ENCODE data around the gene TEX13B. TPM values are rescaled to one million over a fixed set of nuclear protein-coding genes. Genes with fewer than 3 reads are reported as not detected.

TEX13B gene
- total RNA-seq, 1 donor from 2014 or later = not detected

DNA sequence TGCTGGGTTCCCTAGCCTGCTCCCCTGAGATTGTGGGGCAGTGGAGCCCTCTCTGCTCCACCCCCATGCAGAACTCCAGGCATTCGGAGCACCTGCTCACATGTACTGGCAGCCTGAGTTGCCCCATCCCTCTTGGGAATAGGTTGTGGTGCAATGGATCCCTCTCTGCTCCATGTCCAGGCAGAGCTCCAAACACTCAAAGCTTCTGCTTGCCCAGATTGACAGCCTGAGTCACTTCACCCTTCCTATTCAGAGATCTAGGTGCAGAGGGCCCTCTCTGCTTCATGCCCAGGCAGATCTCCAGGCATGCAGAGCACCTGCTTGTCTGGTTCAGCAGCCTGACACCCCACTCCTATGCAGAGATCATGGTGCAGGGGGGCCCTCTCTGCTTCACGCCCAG, 18.6 kb upstream of the TEX13B start:
- TF ChIP-seq CTCF (IDR thresholded peaks at IDR 0.05; ENCODE audit: insufficient read depth, low read length, poor library complexity, severe bottlenecking) = no peak
- no peak overlapping the region for H3K4me3 ChIP-seq (ENCODE audit: low read depth, low read length)
- DNase-seq (ENCODE audit: low read depth) = no peak
- no peaks in the 10 kb centered on the region for H3K36me3 ChIP-seq (ENCODE audit: control insufficient read depth, insufficient read depth, low read length)
- H3K27me3 ChIP-seq (ENCODE audit: control insufficient read depth, insufficient read depth, low read length) = no peaks in the 10 kb centered on the region

DNA sequence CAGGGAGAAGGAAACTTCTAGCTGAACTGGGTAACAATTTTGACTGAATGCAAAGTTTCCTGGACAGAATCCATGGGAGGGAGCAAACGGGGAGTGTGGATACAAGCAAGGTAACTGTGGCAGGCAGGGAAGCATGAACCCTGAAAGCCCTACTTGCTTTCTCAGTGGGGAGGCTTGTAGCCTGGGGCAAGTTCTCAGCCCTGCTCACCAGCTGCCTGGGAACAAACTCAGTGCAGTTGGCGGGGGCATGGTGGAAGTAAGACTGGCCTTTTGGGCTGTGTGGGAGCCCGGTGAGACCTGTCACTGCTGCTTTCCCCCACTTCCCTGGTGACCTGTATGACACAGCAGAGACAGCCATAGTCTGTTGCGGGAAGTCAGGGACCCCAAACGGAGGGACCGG, 14.0 kb upstream of the TEX13B start:
- TF ChIP-seq CTCF (IDR thresholded peaks at IDR 0.05; ENCODE audit: insufficient read depth, low read length, poor library complexity, severe bottlenecking) = no peak
- no peak for DNase-seq (ENCODE audit: low read depth)
- no peaks in the 10 kb centered on the region for H3K36me3 ChIP-seq (ENCODE audit: control insufficient read depth, insufficient read depth, low read length)
- H3K27me3 ChIP-seq (ENCODE audit: control insufficient read depth, insufficient read depth, low read length) = no peaks in the 10 kb centered on the region
- H3K4me3 ChIP-seq (ENCODE audit: low read depth, low read length) = no peak overlapping the region

DNA sequence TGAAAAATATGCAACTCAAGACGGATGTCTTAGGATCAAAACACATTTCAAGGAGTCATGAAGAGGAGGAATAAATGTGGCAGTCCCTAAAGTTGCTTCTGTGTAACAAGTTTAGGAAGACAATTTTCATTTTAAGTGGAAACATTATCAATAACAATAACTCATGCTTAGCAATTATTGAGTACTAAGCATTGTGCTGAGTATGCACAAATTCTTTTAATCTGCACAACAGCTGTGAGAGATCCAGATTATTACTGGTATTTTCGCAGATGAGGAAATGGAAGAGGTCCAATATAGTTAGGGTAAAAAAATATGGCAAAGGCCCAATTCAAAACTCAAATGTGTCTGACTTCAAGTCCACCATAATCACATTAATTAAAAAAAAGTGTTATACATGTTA, 2.9 kb upstream of the TEX13B start:
- Histone ChIP-seq H3K27me3 (ENCODE audit: control insufficient read depth, insufficient read depth, low read length) (no peaks in the 10 kb centered on the region), H3K36me3 (ENCODE audit: control insufficient read depth, insufficient read depth, low read length) (no peaks in the 10 kb centered on the region), H3K4me3 (ENCODE audit: low read depth, low read length) (no peak overlapping the region)
- no peak for TF ChIP-seq CTCF (IDR thresholded peaks at IDR 0.05; ENCODE audit: insufficient read depth, low read length, poor library complexity, severe bottlenecking)
- no peak for DNase-seq (ENCODE audit: low read depth)

- no peak overlapping the region for H3K4me3 ChIP-seq (ENCODE audit: low read depth, low read length)
- no peak for TF ChIP-seq CTCF (IDR thresholded peaks at IDR 0.05; ENCODE audit: insufficient read depth, low read length, poor library complexity, severe bottlenecking)
- H3K36me3 ChIP-seq (ENCODE audit: control insufficient read depth, insufficient read depth, low read length) = no peaks in the 10 kb centered on the region
- H3K27me3 ChIP-seq (ENCODE audit: control insufficient read depth, insufficient read depth, low read length) = no peaks in the 10 kb centered on the region
- no peak for DNase-seq (ENCODE audit: low read depth)
Observed at GRCh38 chrX:107979534-107979933, 2.6 kb downstream of the TEX13B start.

GRCh38 chrX:107978707-107979307, 3.4 kb downstream of the TEX13B start:
- no peak for DNase-seq (ENCODE audit: low read depth)
- Histone ChIP-seq H3K4me3 (ENCODE audit: low read depth, low read length) (no peak overlapping the region), H3K27me3 (ENCODE audit: control insufficient read depth, insufficient read depth, low read length) (no peaks in the 10 kb centered on the region), H3K36me3 (ENCODE audit: control insufficient read depth, insufficient read depth, low read length) (no peaks in the 10 kb centered on the region)
- peak; percentile 44 for TF ChIP-seq CTCF (IDR thresholded peaks at IDR 0.05; ENCODE audit: insufficient read depth, low read length, poor library complexity, severe bottlenecking)

DNA sequence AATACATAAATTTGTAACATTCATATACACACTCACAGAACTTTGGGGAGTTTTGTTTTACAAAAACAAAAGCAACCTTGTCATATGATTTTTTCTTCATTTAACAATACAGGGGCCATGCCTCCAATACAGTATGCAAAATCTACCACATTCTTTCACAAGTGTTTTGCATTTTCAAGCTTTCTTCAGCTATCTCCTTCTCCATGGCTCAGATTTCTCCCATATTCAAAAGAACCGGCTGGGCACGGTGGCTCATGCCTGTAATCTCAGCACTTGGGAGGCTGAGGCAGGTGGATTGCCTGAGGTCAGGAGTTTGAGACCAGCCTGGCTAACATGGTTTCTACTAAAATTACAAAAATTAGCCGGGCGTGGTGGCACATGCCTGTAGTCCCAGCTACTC, 4.1 kb downstream of the TEX13B start:
- Histone ChIP-seq H3K36me3 (ENCODE audit: control insufficient read depth, insufficient read depth, low read length) (no peaks in the 10 kb centered on the region), H3K27me3 (ENCODE audit: control insufficient read depth, insufficient read depth, low read length) (no peaks in the 10 kb centered on the region), H3K4me3 (ENCODE audit: low read depth, low read length) (no peak overlapping the region)
- TF ChIP-seq CTCF (IDR thresholded peaks at IDR 0.05; ENCODE audit: insufficient read depth, low read length, poor library complexity, severe bottlenecking) = no peak
- no peak for DNase-seq (ENCODE audit: low read depth)
